SK-N-SH (cell line): ENCODE data around the gene IFT27. TPM values are rescaled to one million over a fixed set of nuclear protein-coding genes. Genes with fewer than 3 reads are reported as not detected.

Source experiments
- CTCF ChIA-PET: fragments of 300-600, 350-600 bp; formaldehyde crosslinking; extraction: SDS; loops from one replicate; lab custom pipeline; 2021; lab: Yijun Ruan, JAX
- POLR2A ChIA-PET: fragments of 350-600 bp; sonication (Branson Sonifier 250); formaldehyde crosslinking; extraction: SDS; loops from one replicate; lab custom pipeline; 2020; ENCODE audit warnings: antibody characterized with exemption, inconsistent platforms; lab: Yijun Ruan, JAX
- DNase-seq: peaks from one replicate; pipeline ENCODE4 v3.0.0; 2012
- H2AFZ ChIP-seq: fragments of 200-600 bp; sonication (generic); 2 replicates; pipeline ENCODE4 v1.8.1; 2016; ENCODE audit warnings: antibody characterized with exemption, mild to moderate bottlenecking, low read depth
- H3F3A ChIP-seq: fragments of 200-600 bp; sonication (generic); replicated peaks from 2 replicates; pipeline ENCODE3; 2016; ENCODE audit warnings: antibody characterized with exemption, mild to moderate bottlenecking; ENCODE audit not compliant: insufficient read depth
- H3K27ac ChIP-seq, 2 experiments: fragments of 200-500 bp in 1 of 2; fragments of 200-600 bp in 1 of 2; sonication (Bioruptor generic) in 1 of 2; sonication (generic), shearing (Covaris generic) in 1 of 2; 2 replicates each; pipeline versions ENCODE4 v1.5.1 to v1.6.1; 2014 to 2016; ENCODE audit warnings: low read depth in 2 of 2, inconsistent platforms in 1 of 2, low read length in 1 of 2, mild to moderate bottlenecking in 1 of 2, mixed read lengths in 1 of 2
- H3K27me3 ChIP-seq: fragments of 200-600 bp; sonication (generic), shearing (Covaris generic); 2 replicates; pipeline ENCODE4 v1.6.1; 2016; ENCODE audit warnings: mixed run types; ENCODE audit not compliant: insufficient read depth
- H3K36me3 ChIP-seq, 2 experiments: fragments of 200-500 bp in 1 of 2; fragments of 200-600 bp in 1 of 2; sonication (Bioruptor generic) in 1 of 2; sonication (generic) in 1 of 2; replicated peaks in 1 of 2; 2 replicates each; pipeline versions ENCODE3 to v1.5.1; 2014 to 2016; ENCODE audit warnings: low read length in 1 of 2, mild to moderate bottlenecking in 1 of 2; ENCODE audit not compliant: insufficient read depth in 2 of 2, control insufficient read depth in 1 of 2
- H3K4me1 ChIP-seq, 2 experiments: fragments of 200-500 bp in 1 of 2; fragments of 200-600 bp in 1 of 2; sonication (Bioruptor generic) in 1 of 2; sonication (generic), shearing (Covaris generic) in 1 of 2; 2 replicates each; pipeline versions ENCODE4 v1.5.1 to v1.6.1; 2014 to 2016; ENCODE audit warnings: low read depth in 1 of 2, low read length in 1 of 2, mixed run types in 1 of 2; ENCODE audit not compliant: insufficient read depth in 2 of 2, control insufficient read depth in 1 of 2
- H3K4me2 ChIP-seq: fragments of 200-600 bp; sonication (generic), shearing (Covaris generic); 2 replicates; pipeline ENCODE4 v1.6.1; 2017; ENCODE audit warnings: mixed run types
- H3K4me3 ChIP-seq, 2 experiments: fragments of 200-500 bp in 1 of 2; fragments of 200-600 bp in 1 of 2; sonication (Bioruptor generic) in 1 of 2; sonication (generic), shearing (Covaris generic) in 1 of 2; 2 replicates each; pipeline versions ENCODE4 v1.5.1 to v1.8.1; 2014 to 2016; ENCODE audit warnings: low read depth in 2 of 2, inconsistent platforms in 1 of 2, low read length in 1 of 2, mild to moderate bottlenecking in 1 of 2, mixed read lengths in 1 of 2, moderate library complexity in 1 of 2
- H3K79me2 ChIP-seq: fragments of 200-600 bp; sonication (generic); 2 replicates; pipeline ENCODE4 v1.8.1; 2017; ENCODE audit warnings: mild to moderate bottlenecking; ENCODE audit not compliant: insufficient read depth
- H3K9ac ChIP-seq: fragments of 200-600 bp; sonication (generic); 2 replicates; pipeline ENCODE4 v1.6.1; 2017; ENCODE audit warnings: mixed run types
- H3K9me2 ChIP-seq: fragments of 200-600 bp; sonication (generic); 2 replicates; pipeline ENCODE4 v1.6.1; 2017; ENCODE audit warnings: mixed run types
- H3K9me3 ChIP-seq: fragments of 200-600 bp; sonication (generic); 2 replicates; pipeline ENCODE4 v1.6.1; 2017; ENCODE audit warnings: mixed run types, mild to moderate bottlenecking, moderate library complexity
- H4K20me1 ChIP-seq: fragments of 200-600 bp; sonication (generic); 2 replicates; pipeline ENCODE4 v1.6.1; 2017; ENCODE audit warnings: mild to moderate bottlenecking, mixed run types; ENCODE audit not compliant: insufficient read depth
- EP300 ChIP-seq, 2 experiments: IDR thresholded peaks; 2 replicates each; pipeline versions ENCODE4 v1.4.0 to v1.6.1; 2012; ENCODE audit warnings: borderline replicate concordance in 1 of 2, low read depth in 1 of 2, low read length in 1 of 2
- EZH2phosphoT487 ChIP-seq: fragments of 200-600 bp; sonication (generic); IDR thresholded peaks from 2 replicates; pipeline ENCODE4 v1.6.1; 2017; ENCODE audit warnings: low read depth, mixed run types, mild to moderate bottlenecking, antibody characterized with exemption, moderate library complexity, borderline replicate concordance
- FOSL2 ChIP-seq: IDR thresholded peaks from 2 replicates; pipeline ENCODE4 v1.4.0; 2012; ENCODE audit warnings: low read depth, mild to moderate bottlenecking, moderate library complexity, borderline replicate concordance
- GATA2 ChIP-seq: sonication (generic); formaldehyde crosslinking; IDR thresholded peaks from 2 replicates; pipeline ENCODE4 v1.5.0; 2020; ENCODE audit warnings: mild to moderate bottlenecking, missing genetic modification reagents
- IRF3 ChIP-seq: fragments of 150-350 bp; IDR thresholded peaks from 2 replicates; pipeline ENCODE4 v1.6.1; 2016; ENCODE audit warnings: mild to moderate bottlenecking, low read depth, low read length
- MXI1 ChIP-seq: IDR thresholded peaks from 2 replicates; pipeline ENCODE4 v1.6.1; 2012; ENCODE audit warnings: mild to moderate bottlenecking, low read depth, low read length, improper control_type of control experiment
- PBX3 ChIP-seq: IDR thresholded peaks from 2 replicates; pipeline ENCODE4; 2012
- POLR2AphosphoS5 ChIP-seq: IDR thresholded peaks from 2 replicates; pipeline ENCODE4 v1.6.1; 2012; ENCODE audit warnings: low read depth, low read length
- RAD21 ChIP-seq: IDR thresholded peaks from 2 replicates; pipeline ENCODE4 v1.6.1; 2012; ENCODE audit warnings: mild to moderate bottlenecking, low read length
- RCOR1 ChIP-seq: fragments of 150-350 bp; IDR thresholded peaks from 2 replicates; pipeline ENCODE4 v1.6.1; 2017; ENCODE audit warnings: antibody characterized with exemption, low read length
- REST ChIP-seq: IDR thresholded peaks from 2 replicates; pipeline ENCODE4 v1.6.1; 2012; ENCODE audit warnings: mild to moderate bottlenecking, low read depth, low read length, moderate library complexity
- SIN3A ChIP-seq: IDR thresholded peaks from 2 replicates; pipeline ENCODE4 v1.6.1; 2012; ENCODE audit warnings: low read depth, mild to moderate bottlenecking, low read length, moderate library complexity, borderline replicate concordance
- TAF1 ChIP-seq: IDR thresholded peaks from 2 replicates; pipeline ENCODE4 v1.6.1; 2012; ENCODE audit warnings: low read depth, mild to moderate bottlenecking, low read length, moderate library complexity, borderline replicate concordance
- TEAD4 ChIP-seq: IDR thresholded peaks from 2 replicates; pipeline ENCODE4 v1.4.0; 2012; ENCODE audit warnings: mild to moderate bottlenecking, borderline replicate concordance; ENCODE audit not compliant: insufficient read depth
- USF1 ChIP-seq: IDR thresholded peaks from 2 replicates; pipeline ENCODE4 v1.4.0; 2012; ENCODE audit warnings: low read depth, borderline replicate concordance
- ZBTB33 ChIP-seq: IDR thresholded peaks from 2 replicates; pipeline ENCODE4 v1.4.0; 2012; ENCODE audit warnings: low read depth, borderline replicate concordance
- WGBS: methylation state at CpG from one replicate; pipeline ENCODE4 v1.1.6; 2017; ENCODE audit warnings: low lambda C conversion rate; 5-methylcytosine and 5-hydroxymethylcytosine counted together
- polyA plus RNA-seq, 3 experiments: library from polyadenylated mRNA; depleted of rRNA; stranded (reverse); fragments of >200 nt; gene quantifications; 2 replicates each; pipeline ENCODE4 v1.2.3, GENCODE V29; 2012

The IFT27 gene
- polyA plus RNA-seq, 1 of the 3 experiments (the other 2 are of a cell fraction) = 29.4 TPM

- Histone ChIP-seq H3K9me2 (no peaks in the 10 kb centered on the region), H3K27ac (no peak overlapping the region), H3K79me2 (no peaks in the 10 kb centered on the region), H3K4me3 (no peak overlapping the region), H2AFZ (no peak overlapping the region), H3K9ac (no peak overlapping the region), H3K4me2 (no peak overlapping the region), H3K36me3 (no peaks in the 10 kb centered on the region), H3F3A (no peaks in the 10 kb centered on the region), H3K27me3 (no peaks in the 10 kb centered on the region; the same call in 1 of the 2 replicates), H3K4me1 (no peaks in the 10 kb centered on the region), H4K20me1 (no peaks in the 10 kb centered on the region)
- no peak for DNase-seq
- CTCF ChIA-PET = no interaction called here
- 79% methylated on average over 3 of the region's 5 CpGs for WGBS
- POLR2A ChIA-PET = no interaction called here
- no peak for TF ChIP-seq REST
- no peak for TF ChIP-seq POLR2AphosphoS5
- TF ChIP-seq TAF1 = no peak
- no peak for TF ChIP-seq EZH2phosphoT487
- no peak for TF ChIP-seq EP300 (IDR thresholded peaks at IDR 0.05; ENCODE audit: borderline replicate concordance in 1 of 2, low read depth in 1 of 2, low read length in 1 of 2)
- TF ChIP-seq PBX3 = no peak
- no peak for TF ChIP-seq TEAD4
- no peak for TF ChIP-seq IRF3
- no peak for TF ChIP-seq SIN3A
- no peak for TF ChIP-seq RAD21
- no peak for TF ChIP-seq GATA2 (CRISPR knock-in tag)
- no peak for TF ChIP-seq RCOR1
- no peak for TF ChIP-seq ZBTB33
- TF ChIP-seq USF1 = no peak
- TF ChIP-seq FOSL2 = no peak
- TF ChIP-seq MXI1 = no peak
- TF ChIP-seq, all 33 proteins: peak for 0
- no peaks in the 10 kb centered on the region for H3K9me3 ChIP-seq
Measured at GRCh38 chr22:36713436-36713835, 62.5 kb downstream of the IFT27 start.
